Fibroblast of the conjunctiva (primary cell): ENCODE results near the gene M6PR.
"Not testable (repeated sequence)": the region's sequence is repeated elsewhere in the genome, so short reads cannot be mapped to it uniquely, and the experiment has no call there.

Source experiments
- DNase-seq: peaks from one replicate; pipeline ENCODE4 v3.0.0-alpha.2; 2010; ENCODE audit warnings: low read depth

The M6PR gene

DNA sequence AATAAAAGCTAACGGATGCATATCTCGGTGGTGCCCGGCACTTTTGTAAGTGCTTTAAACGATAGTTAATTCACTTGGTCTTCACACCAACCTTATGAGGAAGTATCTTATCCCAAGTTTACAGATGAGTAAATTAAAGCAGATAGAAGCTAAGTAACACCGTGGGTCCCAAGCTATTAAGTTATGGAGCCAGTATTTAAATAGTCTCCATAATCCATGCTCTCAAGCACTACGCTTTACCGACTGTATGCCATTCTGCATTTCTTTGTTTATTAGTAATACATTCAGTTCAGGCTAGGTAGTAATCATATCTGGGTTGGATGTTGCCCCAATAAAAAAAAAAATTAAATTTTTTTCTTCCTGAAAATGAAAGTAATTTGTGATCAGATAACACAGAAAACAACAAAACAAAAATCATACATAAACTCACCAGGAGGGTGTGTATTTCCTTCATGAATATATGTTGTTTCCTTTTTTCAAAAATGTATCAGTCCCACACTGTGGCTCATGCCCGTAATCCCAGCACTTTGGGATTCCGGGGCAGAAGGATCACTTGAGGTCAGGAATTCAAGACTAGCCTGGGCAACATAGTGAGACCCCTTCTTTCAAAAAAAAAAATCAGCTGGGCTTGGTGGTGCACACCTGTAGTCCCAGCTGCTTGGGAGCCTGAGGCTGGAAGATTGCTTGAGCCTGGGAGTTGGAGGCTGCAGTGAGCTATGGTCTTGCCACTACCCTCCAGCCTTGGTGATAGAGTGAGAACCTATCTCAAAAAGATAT is 1.4 kb upstream of the M6PR start:
- DNase-seq, result no peak

DNA sequence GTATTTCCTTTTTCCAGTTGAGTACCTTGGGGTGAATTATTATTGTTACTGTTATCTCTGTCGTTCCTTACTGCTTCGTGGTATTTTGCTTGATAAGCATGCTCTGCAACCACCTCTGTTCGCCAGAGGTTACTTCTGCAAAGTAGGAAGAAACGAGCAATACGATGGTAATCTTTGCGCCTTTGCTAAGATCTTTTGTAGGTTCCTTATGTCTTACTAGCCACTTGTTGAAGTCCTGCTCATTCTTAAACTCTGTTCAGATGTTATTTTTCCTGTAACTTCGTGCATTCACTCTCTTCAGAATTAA is 729 bp upstream of the M6PR start:
- no peak for DNase-seq

DNA sequence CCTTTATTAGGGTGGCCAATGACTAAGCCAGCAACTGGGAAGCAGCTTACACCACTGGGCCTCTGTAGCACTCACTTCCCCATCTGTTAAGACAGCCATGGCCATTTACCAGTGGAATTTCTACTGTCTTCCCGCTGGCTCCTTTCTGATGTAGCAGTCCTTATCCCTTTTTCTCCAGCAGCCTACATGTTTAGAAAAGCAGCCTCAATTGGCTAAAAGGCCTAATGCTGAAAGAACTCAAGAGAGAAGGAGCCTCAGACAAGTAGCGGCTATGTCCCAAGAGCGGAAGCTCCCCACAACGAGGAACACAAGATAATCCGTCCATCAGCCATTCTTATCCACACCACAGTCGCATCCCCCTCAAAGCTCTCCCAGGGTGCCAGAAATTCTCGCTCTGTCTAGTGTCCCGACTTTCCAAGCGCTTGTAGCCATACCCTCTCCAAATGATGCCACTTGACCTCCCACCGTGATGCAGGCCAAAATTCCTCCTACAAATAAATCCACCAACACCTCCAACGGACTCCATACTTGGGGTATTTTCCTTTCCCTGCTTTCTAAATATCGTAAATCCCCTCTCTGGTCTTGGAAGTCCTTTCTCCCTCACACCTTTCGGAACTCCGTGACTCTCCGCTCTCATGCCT is 624 bp downstream of the M6PR start:
- no peak for DNase-seq

DNA sequence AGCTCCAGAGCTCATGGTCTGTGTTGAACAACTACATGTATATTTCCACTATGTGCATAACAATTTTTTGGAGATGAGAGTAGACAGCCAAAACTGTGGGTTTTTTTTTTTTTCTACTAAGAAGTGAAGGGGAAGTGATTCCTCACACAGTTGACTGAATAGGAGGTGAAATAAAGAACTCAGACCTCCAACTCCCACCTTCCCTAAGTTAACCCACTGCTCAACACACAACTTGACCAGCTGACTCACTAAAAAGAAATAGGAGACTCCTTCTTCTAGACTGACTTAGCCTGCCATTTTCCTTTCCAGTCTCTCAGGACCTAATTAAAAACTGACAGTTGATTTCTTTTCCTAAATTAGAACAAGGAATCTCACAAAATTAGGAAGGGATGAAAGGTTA is 1.7 kb downstream of the M6PR start:
- no peak for DNase-seq

GRCh38 chr12:8946733-8947132 is 2.7 kb downstream of the M6PR start:
- no peak for DNase-seq

- DNase-seq, result no peak
These were observed 5.8 kb downstream of the M6PR start for GRCh38 chr12:8943565-8944186.

DNA sequence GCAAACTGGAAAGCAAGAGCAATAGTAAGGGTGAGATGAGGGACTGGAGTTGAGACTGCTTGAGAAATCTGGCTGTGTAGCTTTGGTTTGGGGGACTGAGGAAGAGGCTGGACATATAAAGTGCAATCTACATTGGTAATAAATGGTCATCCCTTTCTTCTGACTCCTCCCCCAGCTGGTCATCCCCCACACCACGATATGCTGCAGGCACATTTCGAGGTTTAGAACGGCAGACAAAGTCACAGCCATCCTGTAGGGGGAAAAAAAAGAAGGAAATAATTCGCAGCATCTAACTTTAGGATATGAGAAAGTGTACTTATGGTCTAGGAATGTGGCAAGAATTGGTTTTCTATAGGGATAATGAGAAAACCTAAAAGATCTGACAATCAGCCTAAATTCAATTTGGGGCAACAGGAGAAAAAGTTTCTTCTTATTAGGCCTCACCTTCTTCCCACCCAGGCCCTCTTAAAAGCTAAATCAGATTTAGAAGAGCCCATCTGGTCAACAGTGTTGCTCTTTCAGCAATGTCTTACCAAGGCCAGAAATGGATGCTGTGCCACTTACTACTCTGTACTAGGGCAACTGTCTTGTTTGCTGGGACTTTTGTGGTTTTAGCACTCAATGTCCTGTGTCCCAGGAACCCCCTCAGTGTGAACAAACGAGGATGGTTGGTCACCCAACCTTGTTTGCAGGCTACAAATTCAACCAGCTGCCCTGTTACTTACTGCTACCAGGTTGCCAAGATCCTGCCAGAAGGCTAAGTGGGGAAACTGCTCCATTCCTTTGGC is 7.6 kb downstream of the M6PR start:
- DNase-seq, result no peak

GRCh38 chr12:8937842-8938442 is 11.5 kb downstream of the M6PR start:
- DNase-seq, result not testable (repeated sequence)

- DNase-seq, result no peak
These were observed 12.7 kb downstream of the M6PR start for GRCh38 chr12:8936735-8937134.

DNA sequence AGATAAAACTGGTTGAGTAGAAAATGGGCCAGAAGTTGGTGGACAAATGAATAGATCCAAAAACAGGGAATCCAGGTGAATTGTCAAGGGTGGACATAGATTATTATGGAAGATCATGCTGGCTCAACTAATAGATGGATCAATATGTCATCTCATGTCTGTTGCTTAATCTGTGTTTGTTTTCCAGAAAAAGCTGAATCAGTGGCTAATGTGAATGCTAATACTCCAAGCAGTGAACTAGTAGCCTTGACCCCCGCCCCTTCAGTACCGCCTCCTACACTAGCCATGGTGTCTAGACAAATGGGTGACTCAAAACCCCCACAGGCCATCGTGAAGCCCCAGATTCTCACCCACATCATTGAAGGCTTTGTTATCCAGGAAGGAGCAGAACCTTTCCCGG is 15.4 kb downstream of the M6PR start:
- DNase-seq, result not testable (repeated sequence)

DNA sequence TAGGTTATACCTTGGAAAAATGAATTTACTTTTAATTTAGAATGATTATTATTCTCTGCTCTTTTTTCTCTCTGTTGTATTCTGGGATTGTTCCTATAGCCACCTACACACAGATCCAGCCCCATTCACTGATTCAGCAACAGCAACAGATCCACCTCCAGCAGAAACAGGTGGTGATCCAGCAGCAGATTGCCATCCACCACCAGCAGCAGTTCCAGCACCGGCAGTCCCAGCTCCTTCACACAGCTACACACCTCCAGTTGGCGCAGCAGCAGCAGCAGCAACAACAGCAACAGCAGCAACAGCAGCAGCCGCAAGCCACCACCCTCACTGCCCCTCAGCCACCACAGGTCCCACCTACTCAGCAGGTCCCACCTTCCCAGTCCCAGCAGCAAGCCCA is 17.0 kb downstream of the M6PR start:
- not testable (repeated sequence) for DNase-seq

- DNase-seq, result not testable (repeated sequence)
These were observed 18.7 kb downstream of the M6PR start for GRCh38 chr12:8930655-8931323.

DNA sequence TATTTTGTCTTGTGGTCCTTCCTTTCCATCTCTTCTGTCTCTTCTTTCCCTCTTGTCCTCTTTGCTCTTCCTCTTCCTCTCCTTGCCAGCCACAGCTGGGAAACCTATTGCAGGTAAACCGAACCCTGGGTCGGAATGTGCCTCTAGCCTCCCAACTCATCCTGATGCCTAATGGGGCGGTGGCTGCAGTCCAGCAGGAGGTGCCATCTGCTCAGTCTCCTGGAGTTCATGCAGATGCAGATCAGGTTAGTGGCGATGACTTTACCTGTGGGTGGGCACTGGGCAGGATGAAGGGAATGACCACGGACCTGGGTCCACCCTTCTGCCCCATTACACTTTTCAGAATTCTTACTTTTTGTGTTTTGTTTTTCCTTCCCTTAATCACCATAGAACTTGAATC is 26.9 kb downstream of the M6PR start:
- no peak for DNase-seq

DNA sequence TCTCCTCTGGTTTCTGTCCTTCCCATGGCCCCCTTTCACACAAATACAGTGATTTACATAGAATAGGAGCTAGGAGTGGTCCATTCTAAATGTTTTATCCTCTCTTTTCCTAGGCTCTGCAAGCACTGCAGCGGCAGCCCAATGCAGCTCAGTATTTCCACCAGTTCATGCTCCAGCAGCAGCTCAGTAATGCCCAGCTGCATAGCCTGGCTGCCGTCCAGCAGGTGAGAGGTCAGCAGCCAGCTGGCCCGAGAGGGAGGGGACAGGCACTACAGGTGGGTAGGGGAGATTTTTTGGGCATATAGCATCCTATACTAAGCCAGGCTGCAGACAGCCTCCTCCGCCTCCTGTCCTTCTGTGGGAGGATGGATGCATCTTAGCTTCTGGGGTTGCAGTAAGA is 29.8 kb downstream of the M6PR start:
- not testable (repeated sequence) for DNase-seq

DNA sequence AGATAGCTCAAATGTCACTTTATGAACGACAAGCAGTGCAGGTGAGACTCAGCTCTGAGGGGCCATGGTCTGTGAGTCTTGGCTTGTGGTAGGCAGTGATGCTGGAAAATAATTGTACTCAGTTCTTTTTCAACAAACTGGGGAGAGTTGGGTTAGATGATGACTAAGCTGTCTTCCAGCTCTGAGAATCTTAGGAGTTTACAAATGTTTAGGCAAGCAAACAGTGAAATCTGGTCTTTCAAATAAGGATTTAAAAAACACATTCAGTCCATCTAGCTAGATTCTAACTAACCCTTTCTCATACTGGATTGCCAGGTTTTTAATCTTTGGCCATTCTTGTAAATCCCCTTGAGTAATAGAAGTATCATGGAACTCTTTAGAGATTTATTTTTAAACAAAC is 31.7 kb downstream of the M6PR start:
- no peak for DNase-seq

DNA sequence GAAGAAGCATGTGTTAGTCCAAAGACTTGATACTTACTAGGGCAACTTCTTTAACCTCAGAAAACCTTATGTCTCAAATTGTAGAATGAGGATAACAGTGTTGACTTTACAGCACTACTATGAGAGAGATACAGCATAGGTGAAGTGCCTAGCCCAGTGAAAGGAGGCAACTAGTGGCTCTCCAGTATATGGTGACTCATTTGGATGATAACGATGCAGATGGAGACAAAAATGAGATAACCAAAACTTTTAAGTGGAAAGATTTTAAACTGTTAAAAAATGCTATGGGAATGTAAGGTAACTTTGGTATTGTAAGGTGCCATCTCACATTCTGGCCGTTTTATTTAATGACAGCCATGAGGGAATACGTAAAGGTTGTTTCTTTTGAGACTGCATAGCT is 32.4 kb downstream of the M6PR start:
- DNase-seq, result no peak

- no peak for DNase-seq
These were observed 33.3 kb downstream of the M6PR start for GRCh38 chr12:8916154-8916553.

- DNase-seq, result no peak
These were observed 34.5 kb downstream of the M6PR start for GRCh38 chr12:8914716-8915526.

DNA sequence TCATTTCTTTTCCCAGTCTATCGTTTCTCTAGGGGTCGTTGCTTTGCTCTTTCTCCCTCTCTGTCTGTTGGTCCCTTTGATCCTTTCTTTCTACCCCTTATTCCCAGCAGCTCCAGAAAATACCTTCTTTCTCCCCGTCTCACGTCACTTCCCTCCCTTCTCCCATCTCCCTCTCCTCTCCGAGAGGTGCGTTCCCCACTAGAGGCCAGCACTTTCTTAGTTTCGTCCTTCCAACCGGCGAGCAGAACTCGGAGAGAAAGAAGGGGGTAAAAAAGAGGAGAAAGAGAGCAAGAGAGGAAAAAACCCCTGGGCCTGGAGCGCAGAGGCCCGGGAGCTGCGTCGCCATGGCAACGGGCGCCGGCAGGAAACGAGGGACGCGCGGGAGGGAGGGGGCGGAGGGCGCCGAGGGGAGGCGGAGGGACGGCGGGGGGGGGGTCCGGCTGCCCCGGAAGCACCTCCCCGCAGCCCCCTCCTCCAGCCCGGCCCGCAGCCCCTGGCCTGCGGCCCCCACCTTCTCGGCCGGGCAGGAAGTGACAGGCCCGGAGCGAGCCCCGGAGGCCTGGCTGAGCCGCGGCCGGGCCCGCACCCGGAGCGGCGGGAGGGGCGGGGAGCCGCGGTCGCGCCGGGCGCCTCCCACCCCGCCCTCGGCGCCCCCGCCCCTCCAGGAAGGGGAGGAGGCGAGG is 35.3 kb downstream of the M6PR start, which contains the start of gene PHC1:
Gene PHC1, plus strand, starts transcription at position 477 of the 683 bp plus-strand sequence. CDS start 3,169 bp downstream, outside the sequence.
- peak; percentile 49 for DNase-seq

DNA sequence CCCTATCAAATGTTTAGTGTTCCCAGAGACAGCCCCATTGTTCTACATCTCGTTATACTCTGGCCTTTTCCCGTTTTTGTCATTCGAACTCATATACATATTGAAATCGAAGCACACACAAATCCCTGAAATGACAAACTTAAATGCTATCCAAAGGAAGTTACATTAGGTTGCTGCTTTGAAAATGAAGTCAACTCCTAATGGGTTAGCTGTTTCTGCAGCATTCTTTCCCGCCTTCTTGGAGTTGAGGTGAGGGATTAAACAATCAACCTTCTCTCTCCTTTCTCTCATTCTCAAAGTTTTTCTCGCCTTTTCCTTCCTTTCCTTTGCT is 35.8 kb downstream of the M6PR start:
- DNase-seq, result no peak
